ENCODE results near the gene TANGO2.

The TANGO2 gene

GRCh38 chr22:20056696-20057386 is 35.9 kb downstream of the TANGO2 start:
- DNase-seq (ENCODE audit: low spot score): no peak
- no peak for TF ChIP-seq CTCF (IDR thresholded peaks at IDR 0.05; ENCODE audit: extremely low read depth, missing control alignments)

- DNase-seq (ENCODE audit: low spot score): no peak
- TF ChIP-seq CTCF (IDR thresholded peaks at IDR 0.05; ENCODE audit: extremely low read depth, missing control alignments): no peak
Observed at GRCh38 chr22:20057596-20058268, 36.8 kb downstream of the TANGO2 start.

- DNase-seq (ENCODE audit: low spot score): no peak
- TF ChIP-seq CTCF (IDR thresholded peaks at IDR 0.05; ENCODE audit: extremely low read depth, missing control alignments): no peak
Observed at GRCh38 chr22:20058989-20059770, 38.3 kb downstream of the TANGO2 start.

- DNase-seq (ENCODE audit: low spot score): no peak
- TF ChIP-seq CTCF (IDR thresholded peaks at IDR 0.05; ENCODE audit: extremely low read depth, missing control alignments): no peak
Observed at GRCh38 chr22:20060700-20061480, 40.0 kb downstream of the TANGO2 start.

GRCh38 chr22:20061481-20061861 is 40.6 kb downstream of the TANGO2 start:
- TF ChIP-seq CTCF (IDR thresholded peaks at IDR 0.05; ENCODE audit: extremely low read depth, missing control alignments): no peak

GRCh38 chr22:20062043-20062765 is 41.3 kb downstream of the TANGO2 start:
- no peak for TF ChIP-seq CTCF (IDR thresholded peaks at IDR 0.05; ENCODE audit: extremely low read depth, missing control alignments)
- DNase-seq (ENCODE audit: low spot score): no peak

More at GRCh38 chr22:20061481-20061861, 40.6 kb downstream of the TANGO2 start:
- DNase-seq (ENCODE audit: low spot score): no peak
